Measurements from ENCODE around the gene KLK6. TPM values are rescaled to one million over a fixed set of nuclear protein-coding genes. Genes with fewer than 3 reads are reported as not detected.

The KLK6 gene
- total RNA-seq, 1 donor from 2014 or later, result not detected

DNA sequence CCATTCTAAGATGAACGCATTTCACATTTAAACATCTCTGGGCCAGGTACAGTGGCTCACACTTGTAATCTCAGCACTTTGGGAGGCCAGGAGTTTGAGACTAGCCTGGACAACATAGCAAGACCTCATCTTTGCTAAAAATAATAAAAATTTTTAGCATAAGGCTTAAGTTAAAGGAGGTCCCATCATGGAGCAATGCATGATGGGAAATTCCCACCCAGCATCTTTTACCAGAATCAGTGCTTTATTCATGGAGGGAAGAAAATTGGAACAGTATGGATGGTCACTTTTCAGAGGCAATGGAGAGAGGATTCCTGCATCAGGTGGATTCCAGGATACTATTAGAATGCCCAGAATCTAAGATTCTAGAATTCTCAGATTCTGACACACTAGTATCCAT, 35.9 kb upstream of the KLK6 start:
- H3K27me3 Mint-ChIP-seq (ENCODE audit: low read depth), result peaks cover 29% of the 10 kb centered on the region
- no peak for DNase-seq (ENCODE audit: low spot score)
- no peaks in the 10 kb centered on the region for H3K9me3 Mint-ChIP-seq (ENCODE audit: low read depth)
- no peak overlapping the region for H3K4me3 Mint-ChIP-seq (ENCODE audit: unreplicated experiment)
- TF ChIP-seq, protein P1, sequence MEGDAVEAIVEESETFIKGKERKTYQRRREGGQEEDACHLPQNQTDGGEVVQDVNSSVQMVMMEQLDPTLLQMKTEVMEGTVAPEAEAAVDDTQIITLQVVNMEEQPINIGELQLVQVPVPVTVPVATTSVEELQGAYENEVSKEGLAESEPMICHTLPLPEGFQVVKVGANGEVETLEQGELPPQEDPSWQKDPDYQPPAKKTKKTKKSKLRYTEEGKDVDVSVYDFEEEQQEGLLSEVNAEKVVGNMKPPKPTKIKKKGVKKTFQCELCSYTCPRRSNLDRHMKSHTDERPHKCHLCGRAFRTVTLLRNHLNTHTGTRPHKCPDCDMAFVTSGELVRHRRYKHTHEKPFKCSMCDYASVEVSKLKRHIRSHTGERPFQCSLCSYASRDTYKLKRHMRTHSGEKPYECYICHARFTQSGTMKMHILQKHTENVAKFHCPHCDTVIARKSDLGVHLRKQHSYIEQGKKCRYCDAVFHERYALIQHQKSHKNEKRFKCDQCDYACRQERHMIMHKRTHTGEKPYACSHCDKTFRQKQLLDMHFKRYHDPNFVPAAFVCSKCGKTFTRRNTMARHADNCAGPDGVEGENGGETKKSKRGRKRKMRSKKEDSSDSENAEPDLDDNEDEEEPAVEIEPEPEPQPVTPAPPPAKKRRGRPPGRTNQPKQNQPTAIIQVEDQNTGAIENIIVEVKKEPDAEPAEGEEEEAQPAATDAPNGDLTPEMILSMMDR (IDR thresholded peaks at IDR 0.05), result no peak
- H3K4me1 Mint-ChIP-seq (ENCODE audit: low read depth), result no peaks in the 10 kb centered on the region
- no peaks in the 10 kb centered on the region for H3K36me3 Mint-ChIP-seq (ENCODE audit: low read depth)
- no peak overlapping the region for H3K27ac Mint-ChIP-seq (ENCODE audit: unreplicated experiment)

DNA sequence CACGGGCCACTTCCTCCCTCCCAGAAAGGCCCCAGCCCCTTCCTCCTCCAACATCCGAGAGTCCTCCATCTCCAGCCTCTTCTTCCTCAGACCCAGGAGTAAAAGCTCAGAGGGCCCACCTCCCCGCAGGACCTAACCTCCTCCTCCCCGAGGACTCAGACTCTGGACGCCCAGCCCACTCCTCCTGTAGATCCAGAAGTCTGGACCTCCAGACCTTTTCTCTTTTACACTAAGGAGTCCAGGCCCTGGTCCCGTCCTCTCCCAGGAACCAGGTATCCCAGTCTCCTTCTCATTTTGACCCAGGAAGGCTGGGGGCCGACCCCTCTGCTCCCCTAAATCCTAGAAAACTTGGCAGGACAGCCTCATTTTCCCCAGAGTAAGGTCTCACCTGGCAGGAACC, 33.9 kb upstream of the KLK6 start:
- no peaks in the 10 kb centered on the region for H3K36me3 Mint-ChIP-seq (ENCODE audit: low read depth)
- DNase-seq (ENCODE audit: low spot score), result no peak
- peaks cover 19% of the 10 kb centered on the region for H3K27me3 Mint-ChIP-seq (ENCODE audit: low read depth)
- TF ChIP-seq, protein P1 (IDR thresholded peaks at IDR 0.05), result no peak
- no peak overlapping the region for H3K27ac Mint-ChIP-seq (ENCODE audit: unreplicated experiment)
- no peaks in the 10 kb centered on the region for H3K9me3 Mint-ChIP-seq (ENCODE audit: low read depth)
- H3K4me1 Mint-ChIP-seq (ENCODE audit: low read depth), result no peaks in the 10 kb centered on the region
- no peak overlapping the region for H3K4me3 Mint-ChIP-seq (ENCODE audit: unreplicated experiment)

DNA sequence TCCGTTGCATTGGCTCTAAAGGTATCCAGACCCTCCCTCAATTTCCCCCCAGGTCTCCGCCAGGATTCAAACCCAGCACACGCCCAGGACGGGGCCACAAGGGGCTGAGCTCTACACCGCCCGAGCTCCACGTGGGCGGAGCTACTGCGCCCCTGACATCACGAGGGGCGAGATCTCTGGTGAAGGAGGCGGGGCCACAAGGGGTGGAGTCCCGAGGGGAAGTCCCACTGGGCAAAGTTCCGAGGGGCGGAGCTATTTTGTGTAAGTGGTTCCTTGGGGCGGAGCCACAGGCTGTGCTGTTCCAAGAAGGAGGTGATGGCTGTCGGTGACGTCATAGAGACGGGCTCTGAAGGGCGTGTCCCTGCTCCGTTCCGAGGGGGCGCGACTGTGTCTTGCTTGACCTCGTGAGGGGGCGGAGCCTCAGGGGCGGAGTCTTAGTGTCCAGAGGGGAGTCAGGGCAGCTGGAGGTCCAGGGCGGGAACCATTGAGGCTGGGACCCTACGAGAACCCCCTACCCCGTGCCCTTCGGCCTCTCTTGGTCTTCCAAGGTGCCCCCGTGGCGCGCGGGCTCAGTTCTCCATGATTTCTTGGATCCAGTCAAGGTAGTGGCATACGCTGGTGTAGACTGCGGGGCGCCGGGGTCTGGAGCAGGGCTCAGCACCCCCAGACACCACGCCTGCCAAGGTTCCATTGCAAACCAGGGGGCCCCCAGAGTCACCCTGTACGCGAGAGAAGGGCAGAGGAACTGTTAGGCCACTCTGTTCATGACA, 33.3 kb upstream of the KLK6 start:
- no peak for DNase-seq (ENCODE audit: low spot score)
- TF ChIP-seq, protein P1 (IDR thresholded peaks at IDR 0.05), result no peak
- H3K27ac Mint-ChIP-seq (ENCODE audit: unreplicated experiment), result no peak overlapping the region
- H3K36me3 Mint-ChIP-seq (ENCODE audit: low read depth), result no peaks in the 10 kb centered on the region
- peaks cover 19% of the 10 kb centered on the region for H3K27me3 Mint-ChIP-seq (ENCODE audit: low read depth)
- H3K4me1 Mint-ChIP-seq (ENCODE audit: low read depth), result no peaks in the 10 kb centered on the region
- H3K9me3 Mint-ChIP-seq (ENCODE audit: low read depth), result no peaks in the 10 kb centered on the region
- no peak overlapping the region for H3K4me3 Mint-ChIP-seq (ENCODE audit: unreplicated experiment)

DNA sequence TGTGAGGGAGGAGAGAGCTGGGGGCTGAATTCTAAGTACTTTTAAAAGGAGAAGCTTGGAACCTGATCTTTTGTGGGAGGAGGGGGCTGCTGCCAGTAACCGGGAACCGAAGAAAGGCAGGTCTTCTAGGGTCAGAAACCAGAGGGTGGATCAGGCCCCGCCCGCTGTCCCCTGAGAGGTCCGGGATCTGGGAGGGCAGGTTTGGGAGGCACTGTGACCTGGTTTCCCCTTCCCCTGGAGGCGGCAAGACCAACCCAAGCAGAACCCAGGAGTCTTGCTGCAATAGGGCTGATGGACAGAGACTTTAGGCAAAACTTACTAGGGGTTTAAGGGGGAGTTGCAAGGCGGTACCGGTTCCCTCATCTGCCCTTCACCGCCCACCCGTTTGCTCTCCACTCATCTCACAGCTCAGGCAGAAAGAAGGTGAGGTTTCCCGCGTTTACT, 32.7 kb upstream of the KLK6 start:
- Mint-ChIP-seq H3K4me1 (ENCODE audit: low read depth) (no peaks in the 10 kb centered on the region), H3K9me3 (ENCODE audit: low read depth) (no peaks in the 10 kb centered on the region), H3K4me3 (ENCODE audit: unreplicated experiment) (no peak overlapping the region), H3K36me3 (ENCODE audit: low read depth) (no peaks in the 10 kb centered on the region), H3K27me3 (ENCODE audit: low read depth) (peaks cover 19% of the 10 kb centered on the region), H3K27ac (ENCODE audit: unreplicated experiment) (no peak overlapping the region)
- no peak for DNase-seq (ENCODE audit: low spot score)
- TF ChIP-seq, protein P1 (IDR thresholded peaks at IDR 0.05), result no peak

DNA sequence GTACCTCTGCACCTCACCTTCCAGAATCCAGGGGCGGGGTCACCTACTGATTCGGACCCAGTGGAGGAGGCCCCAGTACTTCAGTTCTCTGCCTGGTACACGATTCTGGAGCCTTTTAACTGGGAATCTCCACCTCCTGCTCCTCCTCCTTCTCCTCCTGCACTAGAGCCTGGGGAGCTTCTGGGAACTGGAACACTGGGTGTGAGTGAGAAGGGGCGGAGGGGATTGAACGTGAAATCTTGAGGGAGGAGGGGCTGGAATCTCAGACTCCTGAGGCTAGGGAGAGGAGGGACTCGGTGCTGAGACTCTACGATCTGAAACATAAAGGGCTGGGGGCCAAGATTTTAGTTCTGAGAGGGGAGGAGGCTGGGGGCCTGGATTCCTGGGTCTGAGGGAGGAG, 32.1 kb upstream of the KLK6 start, which contains the start of gene KLK8:
KLK8 (minus strand) TSS at position 90 of the 400 bp plus-strand sequence. CDS start 437 bp downstream, outside the sequence.
- no peak within 1 kb of the TSS for H3K27ac Mint-ChIP-seq (ENCODE audit: unreplicated experiment)
- no peak within 1 kb of the TSS for H3K4me3 Mint-ChIP-seq (ENCODE audit: unreplicated experiment)

More for the DNA sequence above, 32.1 kb upstream of the KLK6 start, which contains the start of gene KLK8:
- Mint-ChIP-seq H3K9me3 (ENCODE audit: low read depth) (no peaks in the 10 kb centered on the region), H3K36me3 (ENCODE audit: low read depth) (no peaks in the 10 kb centered on the region), H3K27me3 (ENCODE audit: low read depth) (peaks cover 21% of the 10 kb centered on the region), H3K4me1 (ENCODE audit: low read depth) (no peaks in the 10 kb centered on the region)
- DNase-seq (ENCODE audit: low spot score), result no peak
- TF ChIP-seq, protein P1 (IDR thresholded peaks at IDR 0.05), result no peak
